BE2C (cell line): Measurements from ENCODE around the gene CEACAM6.

ENCODE experiments used
- DNase-seq: peaks from one replicate; pipeline ENCODE4 v3.0.0-alpha.2; 2020
- H3K27me3 ChIP-seq: fragments of 250-450 bp; sonication (Bioruptor Pico); 2 replicates; pipeline ENCODE4 v1.5.1; 2020; ENCODE audit warnings: mild to moderate bottlenecking
- H3K36me3 ChIP-seq: fragments of 250-450 bp; sonication (Bioruptor Pico); 2 replicates; pipeline ENCODE4 v1.5.1; 2020; ENCODE audit warnings: mild to moderate bottlenecking
- H3K4me1 ChIP-seq: fragments of 250-450 bp; sonication (Bioruptor Pico); 2 replicates; pipeline ENCODE4 v1.5.1; 2020
- H3K4me3 ChIP-seq: 2 replicates; pipeline ENCODE4 v1.5.1; 2011; ENCODE audit warnings: low read depth, low read length
- H3K9me3 ChIP-seq: fragments of 250-450 bp; sonication (Bioruptor Pico); 2 replicates; pipeline ENCODE4 v1.5.1; 2020
- TF ChIP-seq, protein P1 (sequence below): IDR thresholded peaks from 2 replicates; pipeline ENCODE4 v1.5.1; 2012; ENCODE audit warnings: mild to moderate bottlenecking, low read depth, low read length

Gene CEACAM6

GRCh38 chr19:41734156-41734555, 21.2 kb upstream of the CEACAM6 start:
- Histone ChIP-seq H3K27me3 (peaks cover 59% of the 10 kb centered on the region), H3K36me3 (no peaks in the 10 kb centered on the region), H3K4me1 (no peaks in the 10 kb centered on the region), H3K4me3 (no peak overlapping the region), H3K9me3 (no peaks in the 10 kb centered on the region)
- no peak for DNase-seq
- TF ChIP-seq, protein P1, sequence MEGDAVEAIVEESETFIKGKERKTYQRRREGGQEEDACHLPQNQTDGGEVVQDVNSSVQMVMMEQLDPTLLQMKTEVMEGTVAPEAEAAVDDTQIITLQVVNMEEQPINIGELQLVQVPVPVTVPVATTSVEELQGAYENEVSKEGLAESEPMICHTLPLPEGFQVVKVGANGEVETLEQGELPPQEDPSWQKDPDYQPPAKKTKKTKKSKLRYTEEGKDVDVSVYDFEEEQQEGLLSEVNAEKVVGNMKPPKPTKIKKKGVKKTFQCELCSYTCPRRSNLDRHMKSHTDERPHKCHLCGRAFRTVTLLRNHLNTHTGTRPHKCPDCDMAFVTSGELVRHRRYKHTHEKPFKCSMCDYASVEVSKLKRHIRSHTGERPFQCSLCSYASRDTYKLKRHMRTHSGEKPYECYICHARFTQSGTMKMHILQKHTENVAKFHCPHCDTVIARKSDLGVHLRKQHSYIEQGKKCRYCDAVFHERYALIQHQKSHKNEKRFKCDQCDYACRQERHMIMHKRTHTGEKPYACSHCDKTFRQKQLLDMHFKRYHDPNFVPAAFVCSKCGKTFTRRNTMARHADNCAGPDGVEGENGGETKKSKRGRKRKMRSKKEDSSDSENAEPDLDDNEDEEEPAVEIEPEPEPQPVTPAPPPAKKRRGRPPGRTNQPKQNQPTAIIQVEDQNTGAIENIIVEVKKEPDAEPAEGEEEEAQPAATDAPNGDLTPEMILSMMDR = no peak

DNA sequence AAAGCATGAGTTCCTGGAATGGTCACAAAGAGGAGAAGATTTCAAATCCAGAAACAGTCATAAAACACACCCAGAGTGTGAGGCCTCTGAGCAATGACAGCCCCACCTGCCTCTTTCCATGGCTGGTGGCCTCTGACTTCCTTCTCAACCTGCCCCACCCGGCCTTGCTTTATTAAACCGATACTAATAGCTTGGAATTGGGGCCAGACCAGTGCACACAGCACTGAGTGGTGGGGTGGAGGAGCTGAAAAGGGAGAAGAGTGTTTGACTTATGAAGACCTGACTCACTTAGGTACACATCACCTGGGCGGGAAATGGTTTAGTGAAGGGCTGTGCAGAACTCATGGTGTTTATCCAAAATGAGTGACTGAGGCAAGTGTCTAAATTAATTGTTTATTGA, 20.7 kb upstream of the CEACAM6 start:
- no peaks in the 10 kb centered on the region for H3K4me1 ChIP-seq
- no peak overlapping the region for H3K4me3 ChIP-seq
- no peaks in the 10 kb centered on the region for H3K9me3 ChIP-seq
- TF ChIP-seq, protein P1 = no peak
- H3K27me3 ChIP-seq = peaks cover 60% of the 10 kb centered on the region
- H3K36me3 ChIP-seq = no peaks in the 10 kb centered on the region
- no peak for DNase-seq

- no peak overlapping the region for H3K4me3 ChIP-seq
These were observed 20.2 kb upstream of the CEACAM6 start for GRCh38 chr19:41735071-41735600.

DNA sequence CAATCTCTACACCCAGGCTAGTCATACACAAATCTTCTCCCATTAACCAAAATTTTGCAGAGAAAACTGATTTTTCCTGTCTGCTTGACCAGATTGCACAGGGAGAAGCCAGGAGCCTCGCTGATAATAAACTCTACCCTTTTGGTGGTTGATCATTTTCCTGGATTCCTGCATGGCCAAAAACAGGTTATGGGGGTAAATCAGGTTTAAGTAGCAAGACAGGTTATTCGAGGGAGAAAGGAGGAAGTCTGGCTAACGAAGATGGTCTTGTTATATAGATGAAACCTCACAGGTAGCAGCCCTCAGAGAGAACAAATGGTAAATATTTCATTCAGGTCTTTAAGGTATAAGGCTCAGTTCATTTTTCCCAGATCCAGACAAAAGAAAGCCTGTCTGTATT, 16.0 kb upstream of the CEACAM6 start:
- Histone ChIP-seq H3K27me3 (peaks cover 50% of the 10 kb centered on the region), H3K4me3 (no peak overlapping the region), H3K9me3 (no peaks in the 10 kb centered on the region), H3K36me3 (no peaks in the 10 kb centered on the region), H3K4me1 (no peaks in the 10 kb centered on the region)
- TF ChIP-seq, protein P1 = no peak
- no peak for DNase-seq

More at GRCh38 chr19:41735071-41735600, 20.2 kb upstream of the CEACAM6 start:
- DNase-seq = no peak
- H3K27me3 ChIP-seq = peaks cover 65% of the 10 kb centered on the region
- TF ChIP-seq, protein P1 = no peak
- H3K9me3 ChIP-seq = no peaks in the 10 kb centered on the region
- H3K36me3 ChIP-seq = no peaks in the 10 kb centered on the region
- no peaks in the 10 kb centered on the region for H3K4me1 ChIP-seq

DNA sequence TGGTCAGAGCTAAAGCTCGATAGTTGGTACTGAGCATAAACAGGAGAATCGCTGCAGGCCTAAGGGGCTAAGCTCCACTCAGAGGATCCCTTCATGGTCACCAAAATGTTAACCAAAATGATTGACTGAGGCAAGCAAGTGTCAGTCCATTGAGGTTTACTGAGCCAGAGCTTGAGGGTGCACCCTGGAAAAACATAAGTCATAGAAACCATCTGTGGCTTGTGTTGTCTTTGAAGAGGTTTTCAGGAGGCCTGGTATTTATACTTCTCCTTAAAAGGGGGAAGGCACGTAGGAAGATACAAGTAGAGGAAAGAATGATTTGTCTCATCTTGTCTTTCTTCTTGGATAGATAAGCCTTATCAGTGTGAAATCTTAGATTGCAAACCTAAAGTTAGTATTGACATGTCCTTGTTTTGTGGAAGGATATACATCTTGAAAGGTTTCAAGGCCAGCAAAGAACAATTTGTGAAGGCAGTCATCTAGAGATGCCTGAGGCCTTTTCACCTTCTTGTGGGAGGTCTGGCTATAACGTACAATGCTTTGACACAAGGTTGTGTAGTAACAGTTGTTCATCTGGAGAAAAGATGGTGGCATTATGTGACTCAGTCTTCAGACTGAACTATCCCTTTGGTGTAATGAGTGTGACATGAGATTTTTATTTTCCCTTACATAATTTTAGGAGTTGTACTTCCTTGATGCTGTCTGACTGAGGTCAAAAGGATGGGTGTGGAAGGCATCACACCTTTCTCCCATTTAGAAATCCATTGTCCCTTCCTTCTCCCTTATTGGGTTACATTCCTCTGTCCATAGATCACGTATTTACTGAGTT, 14.7 kb upstream of the CEACAM6 start:
- no peaks in the 10 kb centered on the region for H3K9me3 ChIP-seq
- H3K4me3 ChIP-seq = no peak overlapping the region
- H3K27me3 ChIP-seq = peaks cover 41% of the 10 kb centered on the region
- DNase-seq = no peak
- H3K4me1 ChIP-seq = no peaks in the 10 kb centered on the region
- H3K36me3 ChIP-seq = no peaks in the 10 kb centered on the region
- TF ChIP-seq, protein P1 = no peak

GRCh38 chr19:41741244-41741554, 14.1 kb upstream of the CEACAM6 start:
- no peak for DNase-seq
- peaks cover 41% of the 10 kb centered on the region for H3K27me3 ChIP-seq
- TF ChIP-seq, protein P1 = no peak
- no peak overlapping the region for H3K4me3 ChIP-seq
- H3K36me3 ChIP-seq = no peaks in the 10 kb centered on the region
- H3K9me3 ChIP-seq = no peaks in the 10 kb centered on the region
- no peaks in the 10 kb centered on the region for H3K4me1 ChIP-seq
